ENCODE measurements around the gene SPATS1.
"Not testable (repeated sequence)": the region's sequence is repeated elsewhere in the genome, so short reads cannot be mapped to it uniquely, and the experiment has no call there.

Gene SPATS1

DNA sequence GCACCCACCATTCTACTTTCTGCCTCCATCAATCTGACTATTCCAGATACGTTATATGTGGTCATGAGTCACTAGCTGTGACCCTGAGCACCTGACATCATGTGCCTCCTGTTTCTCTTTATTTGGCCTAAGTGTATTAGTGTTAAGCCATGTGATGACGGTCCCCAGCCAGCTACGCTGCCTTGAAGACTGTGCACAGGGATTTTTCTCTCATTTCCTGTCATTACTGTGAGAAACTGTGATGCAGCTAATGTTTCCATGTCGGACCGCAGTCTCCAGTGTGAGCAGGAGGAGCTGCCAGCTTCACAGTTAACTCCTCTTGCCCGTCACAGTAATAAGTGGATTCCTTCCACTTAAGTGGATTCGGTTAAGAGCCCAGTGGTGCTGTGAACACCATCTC, 9.9 kb upstream of the SPATS1 start:
- H3K27ac ChIP-seq (ENCODE audit: low read depth, low read length), result no peak overlapping the region
- 0 out of 2 replicates have a peak, but pooled peaks cover 5% of the 10 kb centered on the region for H3K27me3 ChIP-seq (ENCODE audit: control insufficient read depth, insufficient read depth, low read length)
- no peaks in the 10 kb centered on the region for H3K36me3 ChIP-seq (ENCODE audit: control insufficient read depth, insufficient read depth, low read length)
- no peak overlapping the region for H3K9ac ChIP-seq (ENCODE audit: low read depth, low read length)
- H3K4me1 ChIP-seq (ENCODE audit: control insufficient read depth, insufficient read depth, low read length), result peaks cover 24% of the 10 kb centered on the region
- H3K9me3 ChIP-seq (ENCODE audit: control insufficient read depth, insufficient read depth, low read length), result no peaks in the 10 kb centered on the region
- H3K4me3 ChIP-seq (ENCODE audit: low read depth, low read length), result no peak overlapping the region

DNA sequence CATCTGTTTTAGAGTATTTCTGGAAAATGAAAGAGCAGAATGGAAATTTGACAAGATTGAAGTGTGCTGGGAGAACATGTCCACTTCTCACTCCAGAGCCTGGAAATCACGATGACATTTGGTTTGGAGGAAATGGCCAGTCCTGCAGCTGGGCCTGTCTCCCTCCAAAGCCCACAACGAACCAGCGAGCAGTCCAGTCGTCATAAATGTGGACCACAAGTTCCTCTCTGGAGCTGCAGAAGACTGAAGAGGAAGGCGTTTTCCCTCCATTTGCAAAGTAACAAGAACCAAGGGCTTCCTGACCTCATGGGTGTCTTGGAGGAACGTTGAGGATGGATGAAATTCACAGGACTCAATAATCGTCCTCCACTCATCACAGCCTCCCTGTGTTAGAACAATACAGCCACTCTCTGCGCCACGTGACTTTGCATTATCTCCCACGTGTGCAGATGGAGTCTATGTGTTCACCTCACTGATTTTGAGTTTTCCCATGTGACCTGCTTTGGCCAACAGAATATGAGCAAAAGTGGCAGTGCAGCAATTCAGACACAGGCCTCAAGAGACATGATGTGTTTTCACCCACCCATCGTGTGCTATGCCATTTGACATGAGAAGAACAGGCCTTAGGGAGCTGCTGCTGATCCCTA, 9.1 kb upstream of the SPATS1 start:
- Histone ChIP-seq H3K36me3 (ENCODE audit: control insufficient read depth, insufficient read depth, low read length) (no peaks in the 10 kb centered on the region), H3K4me1 (ENCODE audit: control insufficient read depth, insufficient read depth, low read length) (peaks cover 16% of the 10 kb centered on the region)

DNA sequence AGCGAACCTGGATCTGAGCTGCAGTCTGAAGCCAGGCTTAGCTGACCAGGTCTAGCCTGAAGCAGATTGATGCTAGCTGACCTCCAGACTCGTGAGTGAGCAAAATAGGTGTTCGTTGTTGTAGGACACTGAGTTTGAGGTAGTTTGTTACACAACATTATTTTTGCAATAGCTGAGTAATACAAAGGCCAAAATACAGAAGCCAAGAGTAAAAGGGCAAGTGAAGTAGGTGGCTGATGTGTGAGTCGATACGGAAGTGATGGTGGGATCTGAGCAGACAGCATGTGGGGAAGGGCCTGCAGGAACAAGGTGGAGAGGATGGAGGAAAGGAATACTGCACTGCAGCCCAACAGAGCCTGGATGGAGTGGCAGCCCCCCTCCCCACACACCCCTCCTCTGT, 8.5 kb upstream of the SPATS1 start:
- H3K4me3 ChIP-seq (ENCODE audit: low read depth, low read length), result no peak overlapping the region
- no peak overlapping the region for H3K9ac ChIP-seq (ENCODE audit: low read depth, low read length)
- H3K27me3 ChIP-seq (ENCODE audit: control insufficient read depth, insufficient read depth, low read length), result 0 out of 2 replicates have a peak, but pooled peaks cover 5% of the 10 kb centered on the region
- no peaks in the 10 kb centered on the region for H3K36me3 ChIP-seq (ENCODE audit: control insufficient read depth, insufficient read depth, low read length)
- peaks cover 16% of the 10 kb centered on the region for H3K4me1 ChIP-seq (ENCODE audit: control insufficient read depth, insufficient read depth, low read length)
- no peak overlapping the region for H3K27ac ChIP-seq (ENCODE audit: low read depth, low read length)
- no peaks in the 10 kb centered on the region for H3K9me3 ChIP-seq (ENCODE audit: control insufficient read depth, insufficient read depth, low read length)

More for the DNA sequence above, 9.1 kb upstream of the SPATS1 start:
- Histone ChIP-seq H3K9ac (ENCODE audit: low read depth, low read length) (no peak overlapping the region), H3K27ac (ENCODE audit: low read depth, low read length) (no peak overlapping the region), H3K27me3 (ENCODE audit: control insufficient read depth, insufficient read depth, low read length) (0 out of 2 replicates have a peak, but pooled peaks cover 5% of the 10 kb centered on the region), H3K9me3 (ENCODE audit: control insufficient read depth, insufficient read depth, low read length) (no peaks in the 10 kb centered on the region), H3K4me3 (ENCODE audit: low read depth, low read length) (no peak overlapping the region)

GRCh38 chr6:44335631-44336030, 6.8 kb upstream of the SPATS1 start:
- H3K36me3 ChIP-seq (ENCODE audit: control insufficient read depth, insufficient read depth, low read length), result no peaks in the 10 kb centered on the region
- no peak overlapping the region for H3K9ac ChIP-seq (ENCODE audit: low read depth, low read length)
- no peaks in the 10 kb centered on the region for H3K27me3 ChIP-seq (ENCODE audit: control insufficient read depth, insufficient read depth, low read length)
- no peak overlapping the region for H3K27ac ChIP-seq (ENCODE audit: low read depth, low read length)
- H3K4me1 ChIP-seq (ENCODE audit: control insufficient read depth, insufficient read depth, low read length), result peaks cover 16% of the 10 kb centered on the region
- no peaks in the 10 kb centered on the region for H3K9me3 ChIP-seq (ENCODE audit: control insufficient read depth, insufficient read depth, low read length)
- no peak overlapping the region for H3K4me3 ChIP-seq (ENCODE audit: low read depth, low read length)

GRCh38 chr6:44338228-44339122, 4.0 kb upstream of the SPATS1 start:
- no peak overlapping the region for H3K4me3 ChIP-seq (ENCODE audit: low read depth, low read length)
- H3K9ac ChIP-seq (ENCODE audit: low read depth, low read length), result no peak overlapping the region

DNA sequence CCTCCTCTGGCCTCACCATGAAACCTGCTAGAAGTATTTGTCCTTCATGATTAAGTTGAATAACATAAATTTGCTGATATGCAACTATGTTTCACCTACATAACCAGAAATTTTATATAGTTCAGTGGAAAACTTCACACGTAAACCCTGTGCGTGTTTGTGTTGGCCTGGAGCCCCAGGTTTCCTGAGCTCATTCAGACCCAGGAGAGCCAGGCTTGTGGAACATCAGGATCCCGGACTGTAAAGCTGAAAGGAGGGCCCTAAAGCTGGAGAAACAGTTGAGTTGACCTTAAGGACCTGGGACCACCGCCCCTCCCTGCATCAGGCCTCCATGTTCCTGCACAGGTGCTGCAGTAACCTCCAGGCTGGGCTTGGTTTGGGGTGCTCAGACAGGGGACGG, 3.1 kb upstream of the SPATS1 start:
- H3K27me3 ChIP-seq (ENCODE audit: control insufficient read depth, insufficient read depth, low read length), result peaks cover 5% of the 10 kb centered on the region; the same call in 1 of the 2 replicates
- H3K9ac ChIP-seq (ENCODE audit: low read depth, low read length), result no peak overlapping the region
- no peak overlapping the region for H3K27ac ChIP-seq (ENCODE audit: low read depth, low read length)
- H3K4me3 ChIP-seq (ENCODE audit: low read depth, low read length), result no peak overlapping the region
- H3K4me1 ChIP-seq (ENCODE audit: control insufficient read depth, insufficient read depth, low read length), result peaks cover 16% of the 10 kb centered on the region
- no peaks in the 10 kb centered on the region for H3K36me3 ChIP-seq (ENCODE audit: control insufficient read depth, insufficient read depth, low read length)
- H3K9me3 ChIP-seq (ENCODE audit: control insufficient read depth, insufficient read depth, low read length), result no peaks in the 10 kb centered on the region

More at GRCh38 chr6:44338228-44339122, 4.0 kb upstream of the SPATS1 start:
- H3K36me3 ChIP-seq (ENCODE audit: control insufficient read depth, insufficient read depth, low read length), result no peaks in the 10 kb centered on the region
- no peak overlapping the region for H3K27ac ChIP-seq (ENCODE audit: low read depth, low read length)
- H3K4me1 ChIP-seq (ENCODE audit: control insufficient read depth, insufficient read depth, low read length), result peaks cover 16% of the 10 kb centered on the region
- H3K27me3 ChIP-seq (ENCODE audit: control insufficient read depth, insufficient read depth, low read length), result peaks cover 5% of the 10 kb centered on the region; the same call in 1 of the 2 replicates
- no peaks in the 10 kb centered on the region for H3K9me3 ChIP-seq (ENCODE audit: control insufficient read depth, insufficient read depth, low read length)

DNA sequence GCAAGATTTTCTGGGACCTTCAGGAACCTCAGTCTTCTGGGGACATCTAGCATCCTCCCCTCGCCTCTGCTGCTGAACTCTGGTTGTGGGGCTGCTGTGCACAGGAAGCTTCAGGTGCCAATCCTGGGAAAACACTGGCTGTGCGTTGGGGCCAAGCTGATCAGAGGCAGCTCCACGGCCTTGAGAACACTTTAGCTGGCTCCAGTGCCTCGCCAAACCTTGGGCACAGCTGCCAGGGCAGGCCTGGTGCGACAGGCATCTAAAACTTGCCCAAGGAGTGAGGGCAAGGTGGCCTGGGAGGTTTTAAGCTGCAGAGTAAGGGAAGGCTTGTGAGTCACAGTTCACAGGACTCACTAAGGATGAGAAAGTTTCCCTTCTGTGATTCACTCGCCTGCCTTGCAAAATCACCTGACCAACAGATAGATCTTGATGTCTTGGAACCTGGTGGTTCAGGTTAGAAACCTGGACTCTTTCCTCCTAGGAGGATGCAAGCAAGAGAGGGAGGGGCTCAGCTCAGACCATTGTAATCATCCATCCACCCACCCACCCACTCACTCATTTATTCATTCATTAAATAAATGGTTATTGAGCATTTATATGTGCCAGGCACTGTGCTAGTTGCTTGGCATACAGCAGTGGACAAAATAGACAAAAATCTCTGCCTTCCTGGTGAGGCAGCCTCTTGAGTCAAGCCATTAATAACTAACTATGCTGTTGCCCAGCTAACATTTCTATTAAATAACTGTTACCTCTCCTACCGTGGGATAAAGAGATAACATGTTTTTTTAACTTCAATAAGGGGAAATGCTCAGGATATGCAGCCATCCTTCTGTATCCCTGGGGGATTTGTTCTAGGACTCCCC, 2.5 kb upstream of the SPATS1 start:
- Histone ChIP-seq H3K9ac (ENCODE audit: low read depth, low read length) (no peak overlapping the region), H3K36me3 (ENCODE audit: control insufficient read depth, insufficient read depth, low read length) (no peaks in the 10 kb centered on the region), H3K4me3 (ENCODE audit: low read depth, low read length) (no peak overlapping the region), H3K9me3 (ENCODE audit: control insufficient read depth, insufficient read depth, low read length) (no peaks in the 10 kb centered on the region), H3K4me1 (ENCODE audit: control insufficient read depth, insufficient read depth, low read length) (peaks cover 16% of the 10 kb centered on the region), H3K27me3 (ENCODE audit: control insufficient read depth, insufficient read depth, low read length) (peaks cover 5% of the 10 kb centered on the region; the same call in 1 of the 2 replicates), H3K27ac (ENCODE audit: low read depth, low read length) (no peak overlapping the region)

GRCh38 chr6:44341095-44341890, 1.2 kb upstream of the SPATS1 start:
- no peak overlapping the region for H3K27ac ChIP-seq (ENCODE audit: low read depth, low read length)
- H3K9me3 ChIP-seq (ENCODE audit: control insufficient read depth, insufficient read depth, low read length), result no peaks in the 10 kb centered on the region
- no peak overlapping the region for H3K4me3 ChIP-seq (ENCODE audit: low read depth, low read length)
- H3K36me3 ChIP-seq (ENCODE audit: control insufficient read depth, insufficient read depth, low read length), result no peaks in the 10 kb centered on the region
- peaks cover 5% of the 10 kb centered on the region; the same call in 1 of the 2 replicates for H3K27me3 ChIP-seq (ENCODE audit: control insufficient read depth, insufficient read depth, low read length)
- peaks cover 6% of the 10 kb centered on the region; the same call in 1 of the 2 replicates for H3K4me1 ChIP-seq (ENCODE audit: control insufficient read depth, insufficient read depth, low read length)
- no peak overlapping the region for H3K9ac ChIP-seq (ENCODE audit: low read depth, low read length)

GRCh38 chr6:44342052-44342451, 398 bp upstream of the SPATS1 start:
- 0 out of 2 replicates have a peak overlapping the region, but pooled peaks have one; percentile 21 for H3K4me3 ChIP-seq (ENCODE audit: low read depth, low read length)
- no peak overlapping the region for H3K27ac ChIP-seq (ENCODE audit: low read depth, low read length)

DNA sequence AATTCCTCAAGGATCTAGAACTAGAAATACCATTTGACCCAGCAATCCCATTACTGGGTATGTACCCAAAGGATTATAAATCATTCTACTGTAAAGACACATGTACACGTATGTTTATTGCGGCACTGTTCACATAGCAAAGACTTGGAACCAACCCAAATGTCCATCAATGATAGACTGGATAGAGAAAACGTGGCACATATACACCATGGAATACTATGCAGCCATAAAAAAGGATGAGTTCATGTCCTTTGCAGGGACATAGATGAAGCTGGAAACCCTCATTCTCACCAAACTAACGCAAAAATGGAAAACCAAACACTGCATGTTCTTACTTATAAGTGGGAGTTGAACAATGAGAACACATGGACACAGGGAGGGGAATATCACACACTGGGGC, 4.4 kb downstream of the SPATS1 start:
- H3K4me3 ChIP-seq (ENCODE audit: low read depth, low read length); H3K9me3 ChIP-seq (ENCODE audit: control insufficient read depth, insufficient read depth, low read length); H3K27ac ChIP-seq (ENCODE audit: low read depth, low read length); H3K36me3 ChIP-seq (ENCODE audit: control insufficient read depth, insufficient read depth, low read length); H3K27me3 ChIP-seq (ENCODE audit: control insufficient read depth, insufficient read depth, low read length); H3K9ac ChIP-seq (ENCODE audit: low read depth, low read length): not testable (repeated sequence)
- peaks cover 12% of the 10 kb centered on the region for H3K4me1 ChIP-seq (ENCODE audit: control insufficient read depth, insufficient read depth, low read length)

More at GRCh38 chr6:44342052-44342451, 398 bp upstream of the SPATS1 start:
- H3K4me1 ChIP-seq (ENCODE audit: control insufficient read depth, insufficient read depth, low read length), result no peaks in the 10 kb centered on the region
- H3K27me3 ChIP-seq (ENCODE audit: control insufficient read depth, insufficient read depth, low read length), result peaks cover 5% of the 10 kb centered on the region; the same call in 1 of the 2 replicates
- no peaks in the 10 kb centered on the region for H3K36me3 ChIP-seq (ENCODE audit: control insufficient read depth, insufficient read depth, low read length)
- H3K9ac ChIP-seq (ENCODE audit: low read depth, low read length), result no peak overlapping the region
- H3K9me3 ChIP-seq (ENCODE audit: control insufficient read depth, insufficient read depth, low read length), result no peaks in the 10 kb centered on the region
